ENCODE results near the gene PCNX4. TPM values are rescaled to one million over a fixed set of nuclear protein-coding genes. Genes with fewer than 3 reads are reported as not detected.

The PCNX4 gene
- total and polyA plus RNA-seq, 9 donors, result 19.2 to 83.4 (median 56.8) TPM

- Histone ChIP-seq H3K9me3 (no peaks in the 10 kb centered on the region), H3K36me3 (no peaks in the 10 kb centered on the region), H3K27me3 (no peaks in the 10 kb centered on the region), H3K4me1 (ENCODE audit: insufficient read depth) (no peaks in the 10 kb centered on the region), H3K4me3 (no peak overlapping the region), H3K27ac (no peak overlapping the region)
- intact Hi-C loops (cut with DNase I), result loop anchor here in 1 of 4 donors (10.0 kb wide), 1 partner anchor 107 kb away; no protein-coding TSS in a partner anchor
- DNase-seq, result no peak
- 74 to 96% (median 91%) methylated on average over 2 of the region's 2 CpGs for WGBS, 3 donors
- TF ChIP-seq EP300 (IDR thresholded peaks at IDR 0.05) (no peak), CTCF (IDR thresholded peaks at IDR 0.05) (no peak), POLR2A (IDR thresholded peaks at IDR 0.05) (no peak)
Measured at GRCh38 chr14:60171690-60172089, 80.0 kb downstream of the PCNX4 start.

GRCh38 chr14:60174352-60175254, 82.9 kb downstream of the PCNX4 start:
- DNase-seq, result no peak
- no peaks in the 10 kb centered on the region for H3K9me3 ChIP-seq
- no peaks in the 10 kb centered on the region for H3K27me3 ChIP-seq
- H3K27ac ChIP-seq, result no peak overlapping the region
- no peaks in the 10 kb centered on the region for H3K36me3 ChIP-seq
- intact Hi-C loops (cut with DNase I), result loop anchor here in 1 of 4 donors (10.0 kb wide), 1 partner anchor 110 kb away; no protein-coding TSS in a partner anchor
- no peak overlapping the region for H3K4me3 ChIP-seq
- TF ChIP-seq POLR2A (IDR thresholded peaks at IDR 0.05), result no peak
- TF ChIP-seq EP300 (IDR thresholded peaks at IDR 0.05), result no peak
- no peak for TF ChIP-seq CTCF (IDR thresholded peaks at IDR 0.05)
- H3K4me1 ChIP-seq (ENCODE audit: insufficient read depth), result no peaks in the 10 kb centered on the region
- WGBS, 3 donors, result 74 to 82% (median 75%) methylated on average over 11 of the region's 11 CpGs

- Histone ChIP-seq H3K27me3 (no peaks in the 10 kb centered on the region), H3K27ac (no peak overlapping the region), H3K4me3 (no peak overlapping the region), H3K4me1 (ENCODE audit: insufficient read depth) (no peaks in the 10 kb centered on the region), H3K36me3 (no peaks in the 10 kb centered on the region), H3K9me3 (no peaks in the 10 kb centered on the region)
- DNase-seq, result no peak
- intact Hi-C loops (cut with DNase I), result loop anchor here in 1 of 4 donors (10.0 kb wide), 1 partner anchor 111 kb away; no protein-coding TSS in a partner anchor
- TF ChIP-seq EP300 (IDR thresholded peaks at IDR 0.05) (no peak), CTCF (IDR thresholded peaks at IDR 0.05) (no peak), POLR2A (IDR thresholded peaks at IDR 0.05) (no peak)
- 78 to 81% (median 78%) methylated on average over 2 of the region's 2 CpGs for WGBS, 3 donors
Measured at GRCh38 chr14:60175255-60175902, 83.7 kb downstream of the PCNX4 start.

- Histone ChIP-seq H3K4me1 (ENCODE audit: insufficient read depth) (no peaks in the 10 kb centered on the region), H3K9me3 (no peaks in the 10 kb centered on the region), H3K36me3 (no peaks in the 10 kb centered on the region), H3K27ac (no peak overlapping the region), H3K27me3 (no peaks in the 10 kb centered on the region), H3K4me3 (no peak overlapping the region)
- intact Hi-C loops (cut with DNase I), result loop anchor here in 1 of 4 donors (10.0 kb wide), 1 partner anchor 113 kb away; no protein-coding TSS in a partner anchor
- TF ChIP-seq CTCF (IDR thresholded peaks at IDR 0.05), result no peak
- TF ChIP-seq POLR2A (IDR thresholded peaks at IDR 0.05), result no peak
- no peak for TF ChIP-seq EP300 (IDR thresholded peaks at IDR 0.05)
- no peak for DNase-seq
- WGBS, 3 donors, result 88 to 98% (median 95%) methylated on average over 1 of the region's 1 CpG
Measured at GRCh38 chr14:60178164-60178563, 86.4 kb downstream of the PCNX4 start.

Measured in ovary (tissue), 9 donors.